HepG2 (cell line): ENCODE data around the gene ZNF334. TPM values are rescaled to one million over a fixed set of nuclear protein-coding genes. Genes with fewer than 3 reads are reported as not detected.

Experiments used
- BCL6 ChIP-seq: IDR thresholded peaks from 2 replicates; pipeline ENCODE4 v1.6.1; 2016; ENCODE audit warnings: missing genetic modification reagents, missing compliant biosample characterization
- HNRNPK ChIP-seq: fragments of 200-400 bp; formaldehyde crosslinking; IDR thresholded peaks from 2 replicates; pipeline ENCODE4 v1.6.1; 2018; ENCODE audit warnings: low read length, low read depth, moderate library complexity, mild to moderate bottlenecking; ENCODE audit not compliant: poor library complexity, severe bottlenecking
- IKZF4 ChIP-seq: sonication (generic); formaldehyde crosslinking; IDR thresholded peaks from 2 replicates; pipeline ENCODE4 v1.5.1; 2020; ENCODE audit warnings: borderline replicate concordance, mild to moderate bottlenecking, low read depth, missing genetic modification reagents; ENCODE audit errors: not compliant biosample characterization
- KDM5B ChIP-seq: sonication (generic); formaldehyde crosslinking; IDR thresholded peaks from 2 replicates; pipeline ENCODE4 v1.4.0; 2020; ENCODE audit warnings: missing genetic modification reagents, mild to moderate bottlenecking, borderline replicate concordance
- KLF16 ChIP-seq, 2 experiments: sonication (generic) in 1 of 2; formaldehyde crosslinking in 1 of 2; IDR thresholded peaks; 2 replicates each; pipeline versions ENCODE4 v1.6.1 to v1.8.0; 2016 to 2023; ENCODE audit warnings: missing genetic modification reagents in 2 of 2, missing compliant biosample characterization in 1 of 2
- SNAI1 ChIP-seq: sonication (generic); formaldehyde crosslinking; IDR thresholded peaks from 2 replicates; pipeline ENCODE4 v1.5.0; 2020; ENCODE audit warnings: mild to moderate bottlenecking, missing genetic modification reagents, borderline replicate concordance
- YEATS2 ChIP-seq: sonication (generic); formaldehyde crosslinking; IDR thresholded peaks from 2 replicates; pipeline ENCODE4 v1.4.0; 2020; ENCODE audit warnings: missing genetic modification reagents, borderline replicate concordance
- ZBTB7B ChIP-seq: sonication (generic); formaldehyde crosslinking; IDR thresholded peaks from 2 replicates; pipeline ENCODE4 v1.4.0; 2020; ENCODE audit warnings: missing genetic modification reagents
- ZNF180 ChIP-seq: sonication (generic); formaldehyde crosslinking; IDR thresholded peaks from 2 replicates; pipeline ENCODE4 v1.4.0; 2020; ENCODE audit warnings: low read depth, missing genetic modification reagents, borderline replicate concordance
- ZNF20 ChIP-seq: sonication (generic); formaldehyde crosslinking; IDR thresholded peaks from 2 replicates; pipeline ENCODE4 v1.4.0; 2020; ENCODE audit warnings: mild to moderate bottlenecking, moderate library complexity, missing genetic modification reagents
- ZNF232 ChIP-seq: sonication (generic); formaldehyde crosslinking; IDR thresholded peaks from 2 replicates; pipeline ENCODE4 v1.4.0; 2020; ENCODE audit warnings: missing genetic modification reagents, borderline replicate concordance
- ZNF562 ChIP-seq: sonication (generic); formaldehyde crosslinking; IDR thresholded peaks from 2 replicates; pipeline ENCODE4 v1.8.0; 2022; ENCODE audit warnings: missing genetic modification reagents, borderline replicate concordance
- ZNF713 ChIP-seq: sonication (generic); formaldehyde crosslinking; IDR thresholded peaks from 2 replicates; pipeline ENCODE4 v1.4.0; 2020; ENCODE audit warnings: mild to moderate bottlenecking, missing genetic modification reagents
- ZSCAN12 ChIP-seq: sonication (generic); formaldehyde crosslinking; IDR thresholded peaks from 2 replicates; pipeline ENCODE4 v1.9.0; 2021; ENCODE audit warnings: mild to moderate bottlenecking, missing genetic modification reagents
- polyA plus RNA-seq, 8 experiments: library from polyadenylated mRNA; depleted of rRNA in 3 of 8; stranded (reverse) in 7 of 8; unstranded in 1 of 8; fragments of >200 nt; fragmentation: Illumina TruSeq in 4 of 8; extraction: Trizol in 4 of 8; gene quantifications; 2 replicates each; pipeline versions ENCODE4 v1.2.1 to v1.2.3, GENCODE V29; 2011 to 2016; ENCODE audit warnings: low read depth in 4 of 8, missing spikeins in 1 of 8, mixed read lengths in 1 of 8; ENCODE audit not compliant: insufficient read depth in 1 of 8
- total RNA-seq, 5 experiments: library from RNA; depleted of rRNA; stranded (reverse); fragments of >200 nt; fragmentation: Illumina TruSeq; extraction: Trizol; gene quantifications; 2 replicates each; pipeline ENCODE4 v1.2.3, GENCODE V29; 2016; ENCODE audit warnings: low read depth in 1 of 5
- TF ChIP-seq, protein P1 (sequence below): sonication (generic); formaldehyde crosslinking; conservative IDR thresholded peaks from 2 replicates; pipeline ENCODE4 v1.8.1; 2023; ENCODE audit warnings: missing genetic modification reagents
- TF ChIP-seq, protein P2 (sequence below): sonication (generic); formaldehyde crosslinking; IDR thresholded peaks from 2 replicates; pipeline ENCODE4 v1.4.0; 2020; ENCODE audit warnings: mild to moderate bottlenecking, missing genetic modification reagents
- TF ChIP-seq, protein P3 (sequence below): sonication (generic); formaldehyde crosslinking; IDR thresholded peaks from 2 replicates; pipeline ENCODE4 v1.4.0; 2020; ENCODE audit warnings: missing genetic modification reagents
- TF ChIP-seq, protein P4 (sequence below), 2 experiments: IDR thresholded peaks; 2 replicates each; pipeline ENCODE4 v1.6.1; 2011 to 2012; ENCODE audit warnings: low read length in 2 of 2, borderline replicate concordance in 1 of 2, low read depth in 1 of 2, mild to moderate bottlenecking in 1 of 2, moderate library complexity in 1 of 2

ZNF334 gene
- total and polyA plus RNA-seq, 2 of the 13 experiments (the other 11 are each of a cell fraction or from before 2014, with no cell fraction given), result 4.8 to 7.8 TPM

DNA sequence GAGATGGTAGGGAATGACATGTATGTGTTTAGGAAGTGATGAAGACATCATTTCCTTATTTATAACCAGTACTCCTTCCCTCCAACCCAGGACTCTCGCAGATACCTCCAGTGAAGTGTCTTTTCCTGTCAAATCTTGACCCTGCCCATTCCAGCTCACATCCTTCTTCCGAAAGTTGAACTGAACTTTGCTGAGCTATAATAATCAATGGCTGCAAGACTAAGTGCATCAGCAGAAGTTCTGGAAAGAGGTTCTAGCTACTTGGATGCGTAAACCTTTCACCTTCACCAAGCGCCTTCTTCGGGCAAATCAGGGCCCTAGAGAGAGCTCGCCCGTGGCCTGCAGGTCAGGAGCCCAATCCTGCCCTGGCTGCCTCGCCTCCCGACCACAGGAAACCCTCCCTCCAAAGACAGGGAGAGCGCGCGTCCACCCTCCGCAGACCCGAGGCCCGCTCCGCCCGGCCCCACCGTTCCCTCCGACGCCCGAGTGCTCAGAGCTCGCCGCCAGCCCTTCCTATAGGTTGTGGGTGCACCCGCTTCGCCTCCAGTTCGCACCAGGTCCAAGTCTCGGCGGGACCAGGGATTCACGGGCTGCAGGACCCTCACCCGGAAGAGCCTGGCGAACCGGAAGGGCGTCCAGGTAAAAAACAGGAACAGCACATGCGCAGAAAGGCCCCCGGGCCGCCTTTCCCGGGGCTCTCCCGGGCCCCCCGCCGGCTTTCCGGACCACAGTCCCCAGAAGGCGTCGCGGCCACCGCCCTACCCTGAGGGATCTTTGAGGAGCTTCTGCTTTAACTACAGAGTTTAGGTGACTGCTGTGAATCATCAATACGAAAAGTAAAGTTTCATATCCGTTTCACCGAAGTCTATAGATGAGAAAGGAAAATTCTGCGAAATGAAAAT is at the start of gene ZNF334 (continued):
- TF ChIP-seq, protein P1, sequence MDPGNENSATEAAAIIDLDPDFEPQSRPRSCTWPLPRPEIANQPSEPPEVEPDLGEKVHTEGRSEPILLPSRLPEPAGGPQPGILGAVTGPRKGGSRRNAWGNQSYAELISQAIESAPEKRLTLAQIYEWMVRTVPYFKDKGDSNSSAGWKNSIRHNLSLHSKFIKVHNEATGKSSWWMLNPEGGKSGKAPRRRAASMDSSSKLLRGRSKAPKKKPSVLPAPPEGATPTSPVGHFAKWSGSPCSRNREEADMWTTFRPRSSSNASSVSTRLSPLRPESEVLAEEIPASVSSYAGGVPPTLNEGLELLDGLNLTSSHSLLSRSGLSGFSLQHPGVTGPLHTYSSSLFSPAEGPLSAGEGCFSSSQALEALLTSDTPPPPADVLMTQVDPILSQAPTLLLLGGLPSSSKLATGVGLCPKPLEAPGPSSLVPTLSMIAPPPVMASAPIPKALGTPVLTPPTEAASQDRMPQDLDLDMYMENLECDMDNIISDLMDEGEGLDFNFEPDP (CRISPR knock-in tag), result 0 out of 2 replicates have a peak, but pooled peaks have one; percentile 56
- TF ChIP-seq KDM5B (CRISPR knock-in tag) (peak; percentile 42; the same call in 1 of the 2 replicates), ZNF713 (CRISPR knock-in tag) (no peak), ZNF562 (no peak), SNAI1 (CRISPR knock-in tag) (no peak), YEATS2 (CRISPR knock-in tag) (peak; percentile 72; the same call in 1 of the 2 replicates), ZNF232 (CRISPR knock-in tag) (0 out of 2 replicates have a peak, but pooled peaks have one; percentile 56), ZBTB7B (CRISPR knock-in tag) (0 out of 2 replicates have a peak, but pooled peaks have one; percentile 31), IKZF4 (CRISPR knock-in tag) (no peak), ZNF20 (no peak), HNRNPK (no peak), KLF16 (CRISPR knock-in tag; IDR thresholded peaks at IDR 0.05) (no peak), BCL6 (CRISPR knock-in tag) (no peak), ZSCAN12 (CRISPR knock-in tag) (no peak), ZNF180 (CRISPR knock-in tag) (no peak)
- TF ChIP-seq, protein P2, sequence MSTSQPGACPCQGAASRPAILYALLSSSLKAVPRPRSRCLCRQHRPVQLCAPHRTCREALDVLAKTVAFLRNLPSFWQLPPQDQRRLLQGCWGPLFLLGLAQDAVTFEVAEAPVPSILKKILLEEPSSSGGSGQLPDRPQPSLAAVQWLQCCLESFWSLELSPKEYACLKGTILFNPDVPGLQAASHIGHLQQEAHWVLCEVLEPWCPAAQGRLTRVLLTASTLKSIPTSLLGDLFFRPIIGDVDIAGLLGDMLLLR (CRISPR knock-in tag), result peak; percentile 58; the same call in 1 of the 2 replicates
- TF ChIP-seq, protein P3, sequence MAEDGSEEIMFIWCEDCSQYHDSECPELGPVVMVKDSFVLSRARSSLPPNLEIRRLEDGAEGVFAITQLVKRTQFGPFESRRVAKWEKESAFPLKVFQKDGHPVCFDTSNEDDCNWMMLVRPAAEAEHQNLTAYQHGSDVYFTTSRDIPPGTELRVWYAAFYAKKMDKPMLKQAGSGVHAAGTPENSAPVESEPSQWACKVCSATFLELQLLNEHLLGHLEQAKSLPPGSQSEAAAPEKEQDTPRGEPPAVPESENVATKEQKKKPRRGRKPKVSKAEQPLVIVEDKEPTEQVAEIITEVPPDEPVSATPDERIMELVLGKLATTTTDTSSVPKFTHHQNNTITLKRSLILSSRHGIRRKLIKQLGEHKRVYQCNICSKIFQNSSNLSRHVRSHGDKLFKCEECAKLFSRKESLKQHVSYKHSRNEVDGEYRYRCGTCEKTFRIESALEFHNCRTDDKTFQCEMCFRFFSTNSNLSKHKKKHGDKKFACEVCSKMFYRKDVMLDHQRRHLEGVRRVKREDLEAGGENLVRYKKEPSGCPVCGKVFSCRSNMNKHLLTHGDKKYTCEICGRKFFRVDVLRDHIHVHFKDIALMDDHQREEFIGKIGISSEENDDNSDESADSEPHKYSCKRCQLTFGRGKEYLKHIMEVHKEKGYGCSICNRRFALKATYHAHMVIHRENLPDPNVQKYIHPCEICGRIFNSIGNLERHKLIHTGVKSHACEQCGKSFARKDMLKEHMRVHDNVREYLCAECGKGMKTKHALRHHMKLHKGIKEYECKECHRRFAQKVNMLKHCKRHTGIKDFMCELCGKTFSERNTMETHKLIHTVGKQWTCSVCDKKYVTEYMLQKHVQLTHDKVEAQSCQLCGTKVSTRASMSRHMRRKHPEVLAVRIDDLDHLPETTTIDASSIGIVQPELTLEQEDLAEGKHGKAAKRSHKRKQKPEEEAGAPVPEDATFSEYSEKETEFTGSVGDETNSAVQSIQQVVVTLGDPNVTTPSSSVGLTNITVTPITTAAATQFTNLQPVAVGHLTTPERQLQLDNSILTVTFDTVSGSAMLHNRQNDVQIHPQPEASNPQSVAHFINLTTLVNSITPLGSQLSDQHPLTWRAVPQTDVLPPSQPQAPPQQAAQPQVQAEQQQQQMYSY (CRISPR knock-in tag), result no peak
- TF ChIP-seq, protein P4, sequence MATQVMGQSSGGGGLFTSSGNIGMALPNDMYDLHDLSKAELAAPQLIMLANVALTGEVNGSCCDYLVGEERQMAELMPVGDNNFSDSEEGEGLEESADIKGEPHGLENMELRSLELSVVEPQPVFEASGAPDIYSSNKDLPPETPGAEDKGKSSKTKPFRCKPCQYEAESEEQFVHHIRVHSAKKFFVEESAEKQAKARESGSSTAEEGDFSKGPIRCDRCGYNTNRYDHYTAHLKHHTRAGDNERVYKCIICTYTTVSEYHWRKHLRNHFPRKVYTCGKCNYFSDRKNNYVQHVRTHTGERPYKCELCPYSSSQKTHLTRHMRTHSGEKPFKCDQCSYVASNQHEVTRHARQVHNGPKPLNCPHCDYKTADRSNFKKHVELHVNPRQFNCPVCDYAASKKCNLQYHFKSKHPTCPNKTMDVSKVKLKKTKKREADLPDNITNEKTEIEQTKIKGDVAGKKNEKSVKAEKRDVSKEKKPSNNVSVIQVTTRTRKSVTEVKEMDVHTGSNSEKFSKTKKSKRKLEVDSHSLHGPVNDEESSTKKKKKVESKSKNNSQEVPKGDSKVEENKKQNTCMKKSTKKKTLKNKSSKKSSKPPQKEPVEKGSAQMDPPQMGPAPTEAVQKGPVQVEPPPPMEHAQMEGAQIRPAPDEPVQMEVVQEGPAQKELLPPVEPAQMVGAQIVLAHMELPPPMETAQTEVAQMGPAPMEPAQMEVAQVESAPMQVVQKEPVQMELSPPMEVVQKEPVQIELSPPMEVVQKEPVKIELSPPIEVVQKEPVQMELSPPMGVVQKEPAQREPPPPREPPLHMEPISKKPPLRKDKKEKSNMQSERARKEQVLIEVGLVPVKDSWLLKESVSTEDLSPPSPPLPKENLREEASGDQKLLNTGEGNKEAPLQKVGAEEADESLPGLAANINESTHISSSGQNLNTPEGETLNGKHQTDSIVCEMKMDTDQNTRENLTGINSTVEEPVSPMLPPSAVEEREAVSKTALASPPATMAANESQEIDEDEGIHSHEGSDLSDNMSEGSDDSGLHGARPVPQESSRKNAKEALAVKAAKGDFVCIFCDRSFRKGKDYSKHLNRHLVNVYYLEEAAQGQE (IDR thresholded peaks at IDR 0.05; ENCODE audit: borderline replicate concordance in 1 of 2, low read depth in 1 of 2, low read length in 2 of 2), result no peak
